ENCODE results near the gene PDE4D. TPM values are rescaled to one million over a fixed set of nuclear protein-coding genes. Genes with fewer than 3 reads are reported as not detected.
"Not testable (repeated sequence)": the region's sequence is repeated elsewhere in the genome, so short reads cannot be mapped to it uniquely, and the experiment has no call there.

PDE4D gene
- total RNA-seq, 2 donors from 2014 or later = 207 to 300 TPM

- Mint-ChIP-seq H3K4me1 (peaks cover 7% of the 10 kb centered on the region), H3K36me3 (ENCODE audit: low read depth) (no peaks in the 10 kb centered on the region), H3K27me3 (peaks cover 31% of the 10 kb centered on the region), H3K27ac (no peak overlapping the region), H3K4me3 (no peak overlapping the region)
- H3K9me3 ChIP-seq (ENCODE audit: control insufficient read depth, low read length, poor library complexity, severe bottlenecking) = no peaks in the 10 kb centered on the region
- DNase-seq (no peak), ATAC-seq (no peak)
Measured at GRCh38 chr5:59785676-59786333, 107.7 kb downstream of the PDE4D start.

DNA sequence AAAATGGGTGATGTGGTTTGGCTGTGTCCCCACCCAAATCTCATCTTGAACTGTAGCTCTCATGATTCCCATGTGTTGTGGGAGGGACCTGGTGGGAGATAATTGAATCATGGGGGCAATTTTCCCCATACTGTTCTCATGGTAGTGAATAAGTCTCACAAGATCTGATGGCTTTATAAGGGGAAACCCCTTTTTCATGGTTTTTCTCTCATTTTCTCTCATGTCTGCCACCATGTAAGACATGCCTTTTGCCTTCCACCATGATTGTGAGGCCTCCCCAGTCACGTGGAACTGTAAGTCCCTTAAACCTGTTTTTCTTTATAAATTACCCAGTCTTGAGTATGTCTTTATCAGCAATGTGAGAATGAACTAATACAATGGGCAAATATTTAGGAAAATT lies 108.8 kb downstream of the PDE4D start:
- not testable (repeated sequence) for H3K9me3 ChIP-seq (ENCODE audit: control insufficient read depth, low read length, poor library complexity, severe bottlenecking); H3K36me3 Mint-ChIP-seq (ENCODE audit: low read depth); H3K27ac Mint-ChIP-seq; DNase-seq; H3K4me3 Mint-ChIP-seq; ATAC-seq; H3K4me1 Mint-ChIP-seq
- peaks cover 25% of the 10 kb centered on the region for H3K27me3 Mint-ChIP-seq

- ATAC-seq (no peak), DNase-seq (no peak)
- Mint-ChIP-seq H3K36me3 (ENCODE audit: low read depth) (peaks cover 2% of the 10 kb centered on the region), H3K4me1 (no peaks in the 10 kb centered on the region), H3K27ac (no peak overlapping the region), H3K4me3 (no peak overlapping the region), H3K27me3 (peaks cover 21% of the 10 kb centered on the region)
- H3K9me3 ChIP-seq (ENCODE audit: control insufficient read depth, low read length, poor library complexity, severe bottlenecking) = no peaks in the 10 kb centered on the region
Measured at GRCh38 chr5:59783264-59783663, 110.3 kb downstream of the PDE4D start.

DNA sequence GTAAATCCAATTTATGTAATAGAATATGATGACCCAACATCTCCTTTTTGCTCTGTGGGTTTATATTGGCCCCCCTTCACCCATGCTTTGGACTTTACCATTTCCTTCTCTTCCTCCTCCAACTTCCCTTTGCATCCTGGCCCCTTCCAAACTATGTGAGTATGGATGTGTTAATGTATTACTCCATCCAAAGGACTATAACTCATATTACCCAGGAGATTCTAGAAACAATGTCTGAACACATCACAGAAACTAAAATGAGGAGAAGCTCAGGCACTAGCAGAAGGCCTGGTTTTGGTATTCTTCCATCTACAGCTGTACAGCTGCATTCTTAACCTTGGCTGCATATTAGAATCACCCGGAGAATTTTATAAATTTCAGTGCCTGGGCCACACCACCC lies 110.7 kb downstream of the PDE4D start:
- H3K4me3 Mint-ChIP-seq = no peak overlapping the region
- no peak for ATAC-seq
- H3K27me3 Mint-ChIP-seq = peaks cover 18% of the 10 kb centered on the region
- DNase-seq = no peak
- peaks cover 2% of the 10 kb centered on the region for H3K36me3 Mint-ChIP-seq (ENCODE audit: low read depth)
- H3K4me1 Mint-ChIP-seq = no peaks in the 10 kb centered on the region
- H3K9me3 ChIP-seq (ENCODE audit: control insufficient read depth, low read length, poor library complexity, severe bottlenecking) = no peaks in the 10 kb centered on the region
- no peak overlapping the region for H3K27ac Mint-ChIP-seq

GRCh38 chr5:59779453-59779852 lies 114.1 kb downstream of the PDE4D start:
- Mint-ChIP-seq H3K27ac (no peak overlapping the region), H3K36me3 (ENCODE audit: low read depth) (peaks cover 2% of the 10 kb centered on the region), H3K27me3 (peaks cover 9% of the 10 kb centered on the region), H3K4me3 (no peak overlapping the region), H3K4me1 (no peaks in the 10 kb centered on the region)
- DNase-seq (no peak), ATAC-seq (no peak)
- H3K9me3 ChIP-seq (ENCODE audit: control insufficient read depth, low read length, poor library complexity, severe bottlenecking) = no peaks in the 10 kb centered on the region

DNA sequence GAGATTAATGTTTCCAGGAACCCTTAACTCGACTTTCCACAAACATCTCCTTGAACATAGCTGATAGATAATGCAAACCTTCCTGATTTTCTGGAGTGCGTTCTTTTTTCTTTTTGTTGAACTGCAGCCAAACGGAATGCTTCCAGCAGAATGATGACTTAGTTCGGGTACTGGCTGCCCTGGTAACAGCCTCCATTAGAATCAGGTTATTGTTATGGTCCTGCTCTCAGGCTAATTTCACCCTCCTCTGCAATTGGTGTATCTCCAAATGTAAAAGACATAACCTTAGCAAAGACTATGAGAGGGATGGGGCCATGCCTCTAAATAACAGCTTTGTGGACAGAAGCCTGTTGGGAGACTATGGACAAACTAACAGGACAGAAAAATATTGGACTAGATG lies 116.5 kb downstream of the PDE4D start:
- Mint-ChIP-seq H3K36me3 (ENCODE audit: low read depth) (peaks cover 2% of the 10 kb centered on the region), H3K4me1 (peaks cover 3% of the 10 kb centered on the region), H3K4me3 (no peak overlapping the region), H3K27ac (no peak overlapping the region), H3K27me3 (peaks cover 13% of the 10 kb centered on the region)
- ATAC-seq (no peak), DNase-seq (no peak)
- no peaks in the 10 kb centered on the region for H3K9me3 ChIP-seq (ENCODE audit: control insufficient read depth, low read length, poor library complexity, severe bottlenecking)

GRCh38 chr5:59773294-59773693 lies 120.2 kb downstream of the PDE4D start:
- no peaks in the 10 kb centered on the region for H3K9me3 ChIP-seq (ENCODE audit: control insufficient read depth, low read length, poor library complexity, severe bottlenecking)
- Mint-ChIP-seq H3K36me3 (ENCODE audit: low read depth) (no peaks in the 10 kb centered on the region), H3K4me3 (no peak overlapping the region), H3K4me1 (peaks cover 6% of the 10 kb centered on the region), H3K27me3 (peaks cover 20% of the 10 kb centered on the region), H3K27ac (no peak overlapping the region)
- no peak for ATAC-seq
- no peak for DNase-seq

GRCh38 chr5:59772757-59773156 lies 120.8 kb downstream of the PDE4D start:
- no peak for DNase-seq
- no peak overlapping the region for H3K4me3 Mint-ChIP-seq
- H3K27ac Mint-ChIP-seq = no peak overlapping the region
- H3K4me1 Mint-ChIP-seq = peaks cover 11% of the 10 kb centered on the region
- peaks cover 25% of the 10 kb centered on the region for H3K27me3 Mint-ChIP-seq
- no peaks in the 10 kb centered on the region for H3K36me3 Mint-ChIP-seq (ENCODE audit: low read depth)
- no peaks in the 10 kb centered on the region for H3K9me3 ChIP-seq (ENCODE audit: control insufficient read depth, low read length, poor library complexity, severe bottlenecking)
- ATAC-seq = no peak

DNA sequence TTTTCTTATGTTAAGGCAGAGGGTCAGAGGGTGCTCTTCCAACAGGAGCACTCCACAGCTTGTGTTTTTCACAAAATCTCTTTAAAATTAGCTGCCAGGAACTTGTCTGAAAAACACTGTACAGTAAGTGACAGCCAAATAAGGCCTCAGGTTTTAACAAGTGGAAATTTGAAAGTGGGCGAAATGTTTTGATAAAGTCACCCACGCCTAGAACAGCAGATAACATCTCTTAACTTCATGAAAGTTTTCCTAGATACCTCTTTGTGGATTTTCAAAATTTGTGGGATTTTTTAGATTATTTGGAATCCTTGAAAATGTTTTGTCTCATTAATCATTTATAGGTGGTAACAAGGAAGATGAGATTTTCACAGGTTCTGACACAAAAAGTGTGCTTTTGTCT lies 121.3 kb downstream of the PDE4D start:
- ATAC-seq (no peak), DNase-seq (no peak)
- Mint-ChIP-seq H3K4me1 (peaks cover 11% of the 10 kb centered on the region), H3K27ac (no peak overlapping the region), H3K4me3 (no peak overlapping the region), H3K27me3 (peaks cover 28% of the 10 kb centered on the region), H3K36me3 (ENCODE audit: low read depth) (no peaks in the 10 kb centered on the region)
- H3K9me3 ChIP-seq (ENCODE audit: control insufficient read depth, low read length, poor library complexity, severe bottlenecking) = no peaks in the 10 kb centered on the region

DNA sequence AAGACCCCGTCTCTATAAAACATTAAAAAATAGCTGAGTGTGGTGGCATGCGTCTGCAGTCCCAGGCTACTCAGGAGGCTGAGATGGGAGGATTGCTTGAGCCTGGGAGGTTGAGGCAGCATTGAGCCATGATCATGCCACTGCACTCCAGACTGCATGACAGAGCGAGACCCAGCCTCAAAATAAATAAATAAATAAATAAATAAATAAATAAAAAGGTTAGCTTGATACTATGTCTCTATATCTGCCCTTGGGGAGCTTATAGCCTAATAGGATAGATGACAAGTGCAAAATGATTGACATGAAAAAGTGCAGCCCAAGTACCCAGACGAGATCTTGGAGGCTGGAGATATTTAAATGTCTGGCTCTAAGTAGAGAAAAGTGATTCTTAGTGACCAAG lies 122.6 kb downstream of the PDE4D start:
- Mint-ChIP-seq H3K27me3 (peaks cover 36% of the 10 kb centered on the region), H3K36me3 (ENCODE audit: low read depth) (no peaks in the 10 kb centered on the region), H3K4me1 (peaks cover 13% of the 10 kb centered on the region), H3K4me3 (no peak overlapping the region), H3K27ac (no peak overlapping the region)
- ATAC-seq (no peak), DNase-seq (no peak)
- H3K9me3 ChIP-seq (ENCODE audit: control insufficient read depth, low read length, poor library complexity, severe bottlenecking) = no peaks in the 10 kb centered on the region

- Mint-ChIP-seq H3K27me3 (peaks cover 42% of the 10 kb centered on the region), H3K4me3 (no peak overlapping the region), H3K4me1 (peaks cover 13% of the 10 kb centered on the region)
Measured at GRCh38 chr5:59769832-59770231, 123.7 kb downstream of the PDE4D start.

GRCh38 chr5:59769041-59769360 lies 124.5 kb downstream of the PDE4D start:
- H3K36me3 Mint-ChIP-seq (ENCODE audit: low read depth) = no peaks in the 10 kb centered on the region
- peaks cover 13% of the 10 kb centered on the region for H3K4me1 Mint-ChIP-seq
- H3K27ac Mint-ChIP-seq = no peak overlapping the region
- H3K9me3 ChIP-seq (ENCODE audit: control insufficient read depth, low read length, poor library complexity, severe bottlenecking) = no peaks in the 10 kb centered on the region
- ATAC-seq (no peak), DNase-seq (no peak)
- no peak overlapping the region for H3K4me3 Mint-ChIP-seq
- peaks cover 50% of the 10 kb centered on the region for H3K27me3 Mint-ChIP-seq

More at GRCh38 chr5:59769832-59770231, 123.7 kb downstream of the PDE4D start:
- H3K9me3 ChIP-seq (ENCODE audit: control insufficient read depth, low read length, poor library complexity, severe bottlenecking) = no peaks in the 10 kb centered on the region
- DNase-seq (no peak), ATAC-seq (no peak)
- Mint-ChIP-seq H3K36me3 (ENCODE audit: low read depth) (no peaks in the 10 kb centered on the region), H3K27ac (no peak overlapping the region)

- H3K4me3 Mint-ChIP-seq = peak overlapping the region; percentile 76
- ATAC-seq (peak; percentile 58), DNase-seq (peak in 1 of 3 donors; percentile 10)
- H3K27ac Mint-ChIP-seq = no peak overlapping the region
- peaks cover 13% of the 10 kb centered on the region for H3K4me1 Mint-ChIP-seq
- H3K9me3 ChIP-seq (ENCODE audit: control insufficient read depth, low read length, poor library complexity, severe bottlenecking) = no peaks in the 10 kb centered on the region
- no peaks in the 10 kb centered on the region for H3K36me3 Mint-ChIP-seq (ENCODE audit: low read depth)
- peaks cover 53% of the 10 kb centered on the region for H3K27me3 Mint-ChIP-seq
Measured at GRCh38 chr5:59768152-59769040, 125.1 kb downstream of the PDE4D start.
